Urothelium cell line (cell line): ENCODE measurements around the gene SUOX.
A peak's percentile ranks its signal among the peaks of the same experiment; 100 is the strongest.
"Not testable (repeated sequence)": the region's sequence is repeated elsewhere in the genome, so short reads cannot be mapped to it uniquely, and the experiment has no call there.

ENCODE experiments used
- DNase-seq: peaks from one replicate; pipeline ENCODE4 v3.0.0; 2011; ENCODE audit warnings: low spot score, mixed read lengths
- FAIRE-seq: peaks from 2 replicates; lab custom pipeline; 2011; peaks lifted over from hg19 to GRCh38; lab: Jason Lieb, UNC

Gene SUOX

GRCh38 chr12:55996715-55997534, at the start of gene SUOX:
SUOX (plus strand) TSS chr12:55997276; CDS start chr12:56002222, 4,946 bp downstream.
- FAIRE-seq (peak; percentile 55), DNase-seq (peak; percentile 97)

GRCh38 chr12:55955344-55955743, 41.7 kb upstream of the SUOX start:
- no peak for FAIRE-seq
- DNase-seq, result no peak

GRCh38 chr12:55955800-55956508, 41.1 kb upstream of the SUOX start:
- peak; percentile 89 for DNase-seq
- FAIRE-seq, result peak; percentile 79

- FAIRE-seq (no peak), DNase-seq (no peak)
Observed at GRCh38 chr12:55957106-55957859, 39.8 kb upstream of the SUOX start.

- DNase-seq (no peak), FAIRE-seq (no peak)
Observed at GRCh38 chr12:55963760-55964159, 33.3 kb upstream of the SUOX start.

GRCh38 chr12:55965240-55965639, 31.8 kb upstream of the SUOX start:
- no peak for DNase-seq
- FAIRE-seq, result no peak

- no peak for FAIRE-seq
- no peak for DNase-seq
Observed at GRCh38 chr12:55965941-55966407, 31.1 kb upstream of the SUOX start, which contains the start of gene PMEL. PMEL (minus strand) TSS chr12:55966042; CDS start chr12:55966011, 31 bp downstream.

GRCh38 chr12:55966408-55967281, 30.4 kb upstream of the SUOX start, which contains the start of gene CDK2:
CDK2 (plus strand) TSS chr12:55966830; CDS start chr12:55967009, 179 bp downstream.
- peak; percentile 95 for DNase-seq
- no peak for FAIRE-seq

- FAIRE-seq (no peak), DNase-seq (no peak)
Observed at GRCh38 chr12:55969356-55969755, 27.7 kb upstream of the SUOX start.

GRCh38 chr12:55970775-55971174, 26.3 kb upstream of the SUOX start:
- DNase-seq, result no peak
- FAIRE-seq, result no peak

GRCh38 chr12:55972042-55972441, 25.0 kb upstream of the SUOX start:
- no peak for DNase-seq
- no peak for FAIRE-seq

GRCh38 chr12:55972456-55972855, 24.6 kb upstream of the SUOX start:
- no peak for DNase-seq
- no peak for FAIRE-seq

GRCh38 chr12:55972911-55973598, 24.0 kb upstream of the SUOX start:
- no peak for DNase-seq
- peak; percentile 84 for FAIRE-seq

- DNase-seq, result peak; percentile 96
- FAIRE-seq, result peak; percentile 91
Observed at GRCh38 chr12:55973599-55974307, 23.3 kb upstream of the SUOX start, which contains the start of gene RAB5B. RAB5B (plus strand) TSS chr12:55974078; CDS start chr12:55986961, 12,883 bp downstream.

- DNase-seq, result peak; percentile 46
- no peak for FAIRE-seq
Observed at GRCh38 chr12:55974308-55974730, 22.8 kb upstream of the SUOX start.

GRCh38 chr12:55978393-55978792, 18.7 kb upstream of the SUOX start:
- FAIRE-seq (no peak), DNase-seq (no peak)

GRCh38 chr12:55979069-55979468, 18.0 kb upstream of the SUOX start:
- no peak for FAIRE-seq
- no peak for DNase-seq

GRCh38 chr12:55981882-55982281, 15.2 kb upstream of the SUOX start:
- DNase-seq, FAIRE-seq: not testable (repeated sequence)
